SH-SY5Y (cell line): Measurements from ENCODE around the gene CYP27A1.
A peak's percentile ranks its signal among the peaks of the same experiment; 100 is the strongest.

Source experiments
- GATA2 ChIP-seq: IDR thresholded peaks from 2 replicates; pipeline ENCODE4 v1.6.1; 2011; ENCODE audit warnings: mild to moderate bottlenecking, low read depth, low read length
- GATA3 ChIP-seq: IDR thresholded peaks from 2 replicates; pipeline ENCODE4 v1.6.1; 2011; ENCODE audit warnings: low read depth, mild to moderate bottlenecking, low read length, moderate library complexity

CYP27A1 gene

DNA sequence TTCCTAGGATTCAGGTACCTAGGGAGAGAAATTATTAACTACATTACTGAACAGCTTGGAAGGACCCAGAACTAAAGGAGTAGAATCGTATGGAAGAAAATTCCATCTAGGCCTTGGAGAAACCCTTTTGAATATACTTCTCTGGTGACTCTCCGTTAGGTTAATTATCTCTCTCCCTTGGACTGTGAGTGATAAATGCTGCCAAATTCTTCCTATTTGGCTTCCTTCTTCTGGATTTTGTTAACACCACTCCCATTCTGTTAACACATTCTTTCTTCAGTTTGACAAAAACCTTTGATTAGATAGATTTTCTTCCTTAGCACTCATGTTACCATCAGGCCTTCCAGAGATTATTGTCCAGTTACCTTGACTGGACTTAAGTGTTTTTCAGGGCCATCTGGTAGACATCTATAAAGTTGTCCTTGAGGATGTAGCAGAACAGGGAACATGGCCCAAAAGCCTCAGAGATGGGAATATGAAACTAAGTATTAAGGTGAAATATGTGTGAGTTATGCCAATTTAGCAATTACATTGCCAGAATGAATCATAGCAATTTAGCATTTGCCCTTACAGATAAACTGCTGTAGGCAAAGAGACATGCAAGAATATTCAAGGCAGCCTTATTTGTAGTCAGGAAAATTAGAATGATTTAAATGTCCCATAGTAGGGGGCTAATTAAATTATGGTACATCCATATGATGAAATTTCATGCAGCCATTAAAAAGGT is 6.7 kb downstream of the CYP27A1 start:
- TF ChIP-seq GATA3 = no peak
- TF ChIP-seq GATA2 = no peak

DNA sequence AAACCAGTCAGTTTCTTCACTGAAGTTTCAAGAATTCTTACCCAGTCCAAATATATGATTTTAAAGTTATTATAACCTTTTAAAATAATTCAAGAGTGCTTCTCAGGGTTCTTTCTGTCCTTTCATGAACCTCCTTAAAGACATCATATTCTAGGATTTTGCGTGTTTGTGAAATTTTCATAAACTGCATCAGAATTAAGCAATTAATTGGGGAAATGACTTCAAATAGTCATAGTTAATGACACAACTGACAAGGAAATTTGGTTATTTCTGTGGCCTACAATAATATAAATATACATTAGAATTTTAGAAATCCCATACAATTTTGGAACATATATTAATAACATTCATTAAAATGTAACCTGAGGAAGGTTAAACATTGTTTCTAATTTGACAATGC is 10.5 kb downstream of the CYP27A1 start:
- TF ChIP-seq GATA3 (no peak), GATA2 (no peak)

- TF ChIP-seq GATA3 (no peak), GATA2 (no peak)
Observed at GRCh38 chr2:218796691-218797090, 14.7 kb downstream of the CYP27A1 start.

GRCh38 chr2:218798767-218799504 is 17.0 kb downstream of the CYP27A1 start:
- TF ChIP-seq GATA2 (0 out of 2 replicates have a peak, but pooled peaks have one; percentile 24), GATA3 (no peak)

DNA sequence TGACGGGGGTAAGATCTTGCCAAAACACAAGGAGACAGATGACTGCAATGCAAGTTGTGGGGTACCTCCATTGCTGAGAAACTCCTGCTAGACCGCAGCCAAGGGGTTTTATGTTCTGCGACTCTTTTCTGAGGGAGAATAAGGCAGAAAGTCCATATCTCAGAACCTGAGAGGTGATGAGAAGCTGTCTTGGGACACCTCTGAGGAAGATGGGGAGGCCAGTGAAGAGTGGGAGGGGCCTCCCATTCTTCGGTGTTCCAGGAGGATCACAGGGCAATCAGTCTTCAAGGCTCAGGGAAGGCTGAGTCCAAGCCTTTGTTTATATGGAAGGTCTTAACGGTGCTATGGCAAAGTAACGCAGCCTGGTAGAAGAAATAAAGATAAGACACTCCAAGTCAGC is 18.0 kb downstream of the CYP27A1 start:
- TF ChIP-seq GATA2 (no peak), GATA3 (no peak)

- no peak for TF ChIP-seq GATA2
- TF ChIP-seq GATA3 = no peak
Observed at GRCh38 chr2:218802386-218802994, 20.5 kb downstream of the CYP27A1 start.

- TF ChIP-seq GATA2 (no peak), GATA3 (no peak)
Observed at GRCh38 chr2:218804817-218805216, 22.9 kb downstream of the CYP27A1 start.

GRCh38 chr2:218805627-218806026 is 23.7 kb downstream of the CYP27A1 start:
- no peak for TF ChIP-seq GATA3
- no peak for TF ChIP-seq GATA2

DNA sequence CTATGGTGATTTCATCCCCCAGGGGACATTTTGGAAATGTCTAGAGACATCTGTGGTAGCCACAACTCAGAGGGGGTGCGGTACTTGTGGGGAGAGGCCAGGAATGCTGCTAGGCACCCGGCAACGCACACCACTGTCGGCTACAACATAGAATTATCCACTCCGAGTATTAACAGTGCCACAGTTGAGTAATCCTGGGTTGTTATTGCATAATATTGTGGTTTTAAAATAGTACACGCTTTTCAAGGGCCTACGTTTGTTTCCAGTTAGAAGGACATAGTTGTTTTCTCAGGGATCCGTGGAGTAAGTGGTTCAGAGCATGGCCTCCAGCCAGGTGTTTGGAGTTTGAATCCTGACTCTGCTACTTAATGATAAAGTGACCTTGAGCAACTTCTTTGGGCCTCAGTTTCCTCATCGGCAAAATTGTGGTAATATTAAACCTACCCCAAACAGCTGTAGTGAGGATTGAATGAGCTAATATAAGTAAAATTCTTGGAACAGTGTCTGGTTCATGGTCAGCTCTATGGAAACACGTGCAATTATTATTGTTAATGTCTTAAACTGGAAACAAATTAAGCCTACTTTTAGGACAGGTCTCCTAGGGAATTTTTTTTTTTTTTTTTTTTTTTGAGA is 24.5 kb downstream of the CYP27A1 start:
- TF ChIP-seq GATA3 = no peak
- no peak for TF ChIP-seq GATA2

DNA sequence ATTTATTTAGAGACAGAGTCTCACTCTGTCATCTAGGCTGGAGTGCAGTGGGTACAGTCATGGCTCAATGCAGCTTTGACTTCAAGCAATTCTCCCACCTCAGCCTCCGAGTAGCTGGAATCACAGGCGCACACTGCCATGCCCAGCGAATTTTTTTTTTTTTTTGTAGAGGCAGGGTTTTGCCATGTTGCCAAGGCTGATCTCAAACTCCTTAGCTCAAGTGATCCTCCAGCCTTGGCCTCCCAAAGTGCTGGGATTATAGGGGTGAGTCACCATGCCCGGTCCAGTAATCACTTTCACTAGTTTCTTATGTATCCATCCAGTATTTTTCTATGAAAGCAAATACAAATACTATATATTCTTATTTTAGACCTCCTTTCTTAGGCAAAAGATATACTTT is 25.7 kb downstream of the CYP27A1 start:
- no peak for TF ChIP-seq GATA2
- no peak for TF ChIP-seq GATA3

GRCh38 chr2:218809515-218809914 is 27.6 kb downstream of the CYP27A1 start:
- TF ChIP-seq GATA3 = no peak
- TF ChIP-seq GATA2 = no peak

DNA sequence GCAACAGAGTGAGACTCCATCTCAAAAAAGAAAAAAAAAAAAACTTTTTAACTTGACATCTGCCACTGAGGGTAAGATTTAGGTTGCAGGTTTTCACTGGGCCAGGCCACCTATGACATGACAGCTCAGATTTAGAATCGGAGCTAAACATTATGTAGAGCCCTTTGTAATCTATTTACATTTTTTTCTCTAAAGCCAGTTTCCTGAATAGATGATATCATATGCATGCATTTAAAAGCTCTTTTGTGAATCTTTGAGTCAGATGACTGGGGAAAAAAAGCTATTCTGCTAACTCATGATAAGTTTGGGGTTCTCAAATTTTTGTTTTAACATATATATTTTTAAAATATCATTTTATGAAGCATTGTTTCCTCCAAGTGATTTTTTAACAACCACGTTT is 28.3 kb downstream of the CYP27A1 start:
- no peak for TF ChIP-seq GATA3

- TF ChIP-seq GATA3 = no peak
- TF ChIP-seq GATA2 = no peak
Observed at GRCh38 chr2:218811382-218811781, 29.4 kb downstream of the CYP27A1 start.

DNA sequence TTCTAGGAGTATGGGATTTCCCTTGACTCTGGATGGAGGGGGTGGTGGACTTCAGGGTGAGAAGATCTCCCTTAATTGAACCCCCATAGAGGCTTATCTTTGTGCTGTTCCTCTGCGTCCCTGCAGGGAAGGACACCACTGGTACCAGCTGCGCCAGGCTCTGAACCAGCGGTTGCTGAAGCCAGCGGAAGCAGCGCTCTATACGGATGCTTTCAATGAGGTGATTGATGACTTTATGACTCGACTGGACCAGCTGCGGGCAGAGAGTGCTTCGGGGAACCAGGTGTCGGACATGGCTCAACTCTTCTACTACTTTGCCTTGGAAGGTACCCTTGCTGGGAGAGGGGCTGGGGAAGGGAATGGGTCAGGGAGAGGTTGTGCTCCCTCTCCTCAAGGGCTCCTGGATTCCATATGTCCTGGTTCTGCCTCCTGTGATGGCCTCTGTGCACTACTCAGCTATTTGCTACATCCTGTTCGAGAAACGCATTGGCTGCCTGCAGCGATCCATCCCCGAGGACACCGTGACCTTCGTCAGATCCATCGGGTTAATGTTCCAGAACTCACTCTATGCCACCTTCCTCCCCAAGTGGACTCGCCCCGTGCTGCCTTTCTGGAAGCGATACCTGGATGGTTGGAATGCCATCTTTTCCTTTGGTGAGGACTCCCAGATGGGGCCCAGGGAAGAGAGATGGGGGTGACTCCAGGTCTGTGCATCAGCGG is 30.3 kb downstream of the CYP27A1 start:
- no peak for TF ChIP-seq GATA3
- TF ChIP-seq GATA2 = no peak
